H1 (cell line): ENCODE data around the gene TCEANC. TPM values are rescaled to one million over a fixed set of nuclear protein-coding genes. Genes with fewer than 3 reads are reported as not detected.

Source experiments
- CTCF ChIA-PET: fragments of 300-600 bp; sonication (Branson Sonifier 250); formaldehyde crosslinking; loops from one replicate; lab custom pipeline; 2021; ENCODE audit not compliant: partially characterized antibody; lab: Charles Lee
- POLR2A ChIA-PET: fragments of 300-600 bp; sonication (Branson Sonifier 250); formaldehyde crosslinking; loops from one replicate; lab custom pipeline; 2021; ENCODE audit warnings: inconsistent platforms; ENCODE audit not compliant: partially characterized antibody; lab: Charles Lee
- DNase-seq, 2 experiments: peaks; one replicate each; pipeline versions ENCODE4 v3.0.0 to v3.0.0-alpha.2; 2010 to 2022; ENCODE audit warnings: low spot score in 2 of 2, low read depth in 1 of 2, mixed read lengths in 1 of 2
- FAIRE-seq: peaks from 2 replicates; lab custom pipeline; 2011; peaks lifted over from hg19 to GRCh38; lab: Jason Lieb, UNC
- H2AFZ ChIP-seq: 2 replicates; pipeline ENCODE4 v1.8.1; 2012; ENCODE audit warnings: low read length, inconsistent platforms
- H2AK5ac ChIP-seq: 2 replicates; pipeline ENCODE4 v1.6.1; 2013; ENCODE audit warnings: low read depth, low read length
- H2BK120ac ChIP-seq: replicated peaks from 2 replicates; pipeline ENCODE3; 2013; ENCODE audit warnings: low read depth, low read length, inconsistent platforms
- H2BK12ac ChIP-seq: 2 replicates; pipeline ENCODE4 v1.6.1; 2013; ENCODE audit warnings: low read depth, low read length
- H2BK15ac ChIP-seq: 2 replicates; pipeline ENCODE4 v1.6.1; 2013; ENCODE audit warnings: low read length
- H2BK20ac ChIP-seq: 2 replicates; pipeline ENCODE4 v1.6.1; 2013; ENCODE audit warnings: low read length
- H2BK5ac ChIP-seq: 2 replicates; pipeline ENCODE4 v1.6.1; 2013; ENCODE audit warnings: low read depth, low read length
- H3K14ac ChIP-seq: 2 replicates; pipeline ENCODE4 v1.6.1; 2013; ENCODE audit warnings: inconsistent platforms; ENCODE audit not compliant: insufficient read length
- H3K18ac ChIP-seq: 2 replicates; pipeline ENCODE4 v1.6.1; 2013; ENCODE audit warnings: low read length; ENCODE audit errors: extremely low read depth
- H3K23ac ChIP-seq: 2 replicates; pipeline ENCODE4 v1.6.1; 2013; ENCODE audit warnings: inconsistent platforms; ENCODE audit not compliant: insufficient read length
- H3K23me2 ChIP-seq: 2 replicates; pipeline ENCODE4 v1.6.1; 2013; ENCODE audit warnings: low read depth, low read length
- H3K27ac ChIP-seq: 2 replicates; pipeline ENCODE4 v1.6.1; 2011; ENCODE audit warnings: low read depth, low read length, inconsistent platforms
- H3K27me3 ChIP-seq, 4 experiments: replicated peaks in 1 of 4; 1 replicate in 1 of 4; 2 replicates in 3 of 4; pipeline versions ENCODE4 v1.6.1 to v1.8.1; 2011 to 2013; ENCODE audit warnings: low read length in 3 of 4, mild to moderate bottlenecking in 3 of 4, inconsistent platforms in 2 of 4, mixed read lengths in 2 of 4, moderate library complexity in 1 of 4; ENCODE audit not compliant: control insufficient read depth in 3 of 4, insufficient read depth in 3 of 4; ENCODE audit errors: extremely low read depth in 1 of 4
- H3K36me3 ChIP-seq, 4 experiments: 2 replicates each; pipeline versions ENCODE4 v1.6.1 to v1.8.1; 2011 to 2013; ENCODE audit warnings: mild to moderate bottlenecking in 4 of 4, low read length in 3 of 4, moderate library complexity in 2 of 4, control low read depth in 1 of 4, inconsistent platforms in 1 of 4; ENCODE audit not compliant: insufficient read depth in 4 of 4, control insufficient read depth in 2 of 4
- H3K4ac ChIP-seq: replicated peaks from 2 replicates; pipeline ENCODE3; 2013; ENCODE audit warnings: low read length, low read depth, mixed read lengths, inconsistent platforms; ENCODE audit not compliant: insufficient read length
- H3K4me1 ChIP-seq, 4 experiments: replicated peaks in 1 of 4; 1 replicate in 1 of 4; 2 replicates in 3 of 4; pipeline versions ENCODE4 v1.6.1 to v1.8.1; 2011 to 2013; ENCODE audit warnings: low read length in 3 of 4, inconsistent platforms in 2 of 4, mixed read lengths in 1 of 4; ENCODE audit not compliant: insufficient read depth in 4 of 4, control insufficient read depth in 3 of 4
- H3K4me2 ChIP-seq, 2 experiments: 2 replicates each; pipeline versions ENCODE4 v1.6.1 to v1.8.1; 2011 to 2013; ENCODE audit warnings: low read depth in 2 of 2, low read length in 2 of 2, control low read depth in 1 of 2, inconsistent platforms in 1 of 2, mild to moderate bottlenecking in 1 of 2; ENCODE audit not compliant: insufficient read depth in 1 of 2
- H3K4me3 ChIP-seq, 4 experiments: fragments of 200-600, 300-600 bp in 1 of 4; sonication (generic), shearing (Covaris generic), sonication (Bioruptor Twin) in 1 of 4; 2 replicates each; pipeline versions ENCODE4 v1.5.1 to v1.8.1; 2011 to 2016; ENCODE audit warnings: low read length in 4 of 4, low read depth in 3 of 4, control low read depth in 2 of 4, inconsistent platforms in 2 of 4, mild to moderate bottlenecking in 2 of 4, mixed read lengths in 1 of 4, moderate library complexity in 1 of 4; ENCODE audit not compliant: insufficient read depth in 2 of 4; ENCODE audit errors: extremely low read depth in 1 of 4
- H3K56ac ChIP-seq: replicated peaks from 2 replicates; pipeline ENCODE3; 2013; ENCODE audit warnings: low read depth, mild to moderate bottlenecking, mixed read lengths, low read length, inconsistent platforms; ENCODE audit not compliant: insufficient read length
- H3K79me1 ChIP-seq: 2 replicates; pipeline ENCODE4 v1.6.1; 2013; ENCODE audit warnings: low read depth, low read length, control low read depth
- H3K79me2 ChIP-seq, 2 experiments: 2 replicates each; pipeline versions ENCODE4 v1.6.1 to v1.8.1; 2012 to 2013; ENCODE audit warnings: low read length in 2 of 2, mild to moderate bottlenecking in 2 of 2, inconsistent platforms in 1 of 2; ENCODE audit not compliant: insufficient read depth in 2 of 2, control insufficient read depth in 1 of 2
- H3K9ac ChIP-seq, 4 experiments: replicated peaks in 1 of 4; 1 replicate in 1 of 4; 2 replicates in 3 of 4; pipeline versions ENCODE4 v1.6.1 to v1.8.1; 2011 to 2013; ENCODE audit warnings: low read depth in 3 of 4, low read length in 3 of 4, control low read depth in 2 of 4, mild to moderate bottlenecking in 2 of 4, moderate library complexity in 2 of 4, inconsistent platforms in 1 of 4; ENCODE audit errors: extremely low read depth in 1 of 4
- H3K9me3 ChIP-seq, 2 experiments: 2 replicates each; pipeline versions ENCODE4 v1.6.1 to v1.8.1; 2012 to 2013; ENCODE audit warnings: mild to moderate bottlenecking in 2 of 2, moderate library complexity in 2 of 2, control low read depth in 1 of 2, inconsistent platforms in 1 of 2, low read depth in 1 of 2, low read length in 1 of 2, mixed read lengths in 1 of 2; ENCODE audit not compliant: insufficient read depth in 2 of 2
- H4K20me1 ChIP-seq, 2 experiments: replicated peaks in 1 of 2; 2 replicates each; pipeline versions ENCODE3 to v1.8.1; 2011 to 2013; ENCODE audit warnings: inconsistent platforms in 2 of 2, low read length in 2 of 2, mild to moderate bottlenecking in 1 of 2; ENCODE audit not compliant: insufficient read depth in 2 of 2, control insufficient read depth in 1 of 2
- H4K5ac ChIP-seq: 2 replicates; pipeline ENCODE4 v1.6.1; 2013; ENCODE audit warnings: low read length, low read depth, mixed read lengths, inconsistent platforms; ENCODE audit not compliant: insufficient read length
- H4K8ac ChIP-seq: 2 replicates; pipeline ENCODE4 v1.8.0; 2013; ENCODE audit warnings: mild to moderate bottlenecking, moderate library complexity, low read length, inconsistent platforms; ENCODE audit not compliant: insufficient read depth; ENCODE audit errors: extremely low read depth
- H4K91ac ChIP-seq: replicated peaks from 2 replicates; pipeline ENCODE3; 2013; ENCODE audit warnings: low read length, mixed read lengths, inconsistent platforms; ENCODE audit not compliant: insufficient read length
- CTBP2 ChIP-seq: IDR thresholded peaks from 2 replicates; pipeline ENCODE4 v1.7.0; 2011; ENCODE audit warnings: borderline replicate concordance, mild to moderate bottlenecking, moderate library complexity, mixed read lengths, low read length; ENCODE audit not compliant: insufficient read depth, insufficient read length
- CTCF ChIP-seq, 3 experiments: IDR thresholded peaks; 1 replicate in 2 of 3; 2 replicates in 1 of 3; pipeline versions ENCODE4 v1.5.1 to v1.6.1; 2011; ENCODE audit warnings: low read length in 3 of 3, mild to moderate bottlenecking in 3 of 3, inconsistent platforms in 2 of 3, low read depth in 1 of 3, moderate library complexity in 1 of 3; ENCODE audit not compliant: insufficient read depth in 1 of 3; ENCODE audit errors: control extremely low read depth in 1 of 3
- HDAC2 ChIP-seq, 2 experiments: fragments of 300-600 bp in 1 of 2; sonication (generic) in 1 of 2; IDR thresholded peaks; 2 replicates each; pipeline ENCODE4 v1.6.1; 2011 to 2012; ENCODE audit warnings: low read depth in 2 of 2, low read length in 2 of 2, mild to moderate bottlenecking in 2 of 2, moderate library complexity in 2 of 2, borderline replicate concordance in 1 of 2, inconsistent platforms in 1 of 2
- HDAC6 ChIP-seq: IDR thresholded peaks from one replicate; pipeline ENCODE4 v1.7.1; 2012; ENCODE audit warnings: low read depth, mild to moderate bottlenecking, inconsistent platforms, low read length, moderate library complexity
- NANOG ChIP-seq: IDR thresholded peaks from 2 replicates; pipeline ENCODE4 v1.6.1; 2011; ENCODE audit warnings: low read length, low read depth, mild to moderate bottlenecking, inconsistent platforms; ENCODE audit not compliant: insufficient read depth, poor library complexity, severe bottlenecking
- SIX5 ChIP-seq: IDR thresholded peaks from 2 replicates; pipeline ENCODE4 v1.6.1; 2011; ENCODE audit warnings: mild to moderate bottlenecking, low read depth, low read length
- SP4 ChIP-seq: IDR thresholded peaks from 2 replicates; pipeline ENCODE4 v1.6.1; 2012; ENCODE audit warnings: low read length, inconsistent platforms
- SRF ChIP-seq: IDR thresholded peaks from 2 replicates; pipeline ENCODE4 v1.6.1; 2011; ENCODE audit warnings: mild to moderate bottlenecking, low read depth, low read length, moderate library complexity
- TBP ChIP-seq: IDR thresholded peaks from 2 replicates; pipeline ENCODE4 v1.6.1; 2011; ENCODE audit warnings: low read depth, low read length, improper control_type of control experiment
- WGBS, 2 experiments: shearing (Covaris generic) in 1 of 2; methylation state at CpG; one replicate each; pipeline versions ENCODE4 v1.1.6 to v1.1.7; 2013 to 2015; ENCODE audit warnings: low lambda C conversion rate in 2 of 2, mixed read lengths in 2 of 2, inconsistent platforms in 1 of 2, low coverage in 1 of 2, missing lambda C conversion rate in 1 of 2; ENCODE audit not compliant: insufficient replicate concordance in 2 of 2, insufficient coverage in 1 of 2, insufficient read length in 1 of 2; ENCODE audit errors: extremely low coverage in 1 of 2, missing lambda C conversion rate in 1 of 2; 5-methylcytosine and 5-hydroxymethylcytosine counted together
- polyA plus RNA-seq, 7 experiments: library from polyadenylated mRNA; depleted of rRNA in 3 of 7; stranded (reverse) in 5 of 7; unstranded in 2 of 7; fragments of >200 nt in 5 of 7; fragments of 200-250 nt in 2 of 7; gene quantifications; 1 replicate in 5 of 7; 2 replicates in 1 of 7; 4 replicates in 1 of 7; pipeline versions ENCODE4 v1.2.1 to v1.2.3, GENCODE V29; 2011 to 2013; ENCODE audit warnings: missing spikeins in 2 of 7, mixed read lengths in 2 of 7
- total RNA-seq: library from RNA; stranded (reverse); fragmentation: NEBNext Ultra II Directional; extraction: Animal tissue kit (Norgen Biotek cat#: 25700); gene quantifications from 2 replicates; pipeline ENCODE4 v1.2.1, GENCODE V29; 2021

TCEANC gene
- total and polyA plus RNA-seq, 2 of the 8 experiments (the other 6 are each of a cell fraction or from before 2014, with no cell fraction given): 0.88 to 2.0 TPM

GRCh38 chrX:13703135-13703534 lies 50.2 kb downstream of the TCEANC start:
- CTCF ChIA-PET: interaction anchor here (1.1 to 1.2 kb wide), 2 partner anchors 57 to 196 kb away, joined by 3 read pairs; no protein-coding TSS in a partner anchor
- no peak for FAIRE-seq
- 87% methylated on average over 3 of the region's 3 CpGs; no CpG with 5 or more reads in 1 of the 2 experiments for WGBS, 2 experiments
- no peak for TF ChIP-seq SIX5
- TF ChIP-seq NANOG: no peak
- TF ChIP-seq HDAC2 (IDR thresholded peaks at IDR 0.05; ENCODE audit: borderline replicate concordance in 1 of 2, low read depth in 2 of 2, low read length in 2 of 2): no peak
- TF ChIP-seq CTBP2: no peak
- no peak for TF ChIP-seq SP4
- no peak for TF ChIP-seq CTCF (IDR thresholded peaks at IDR 0.05; ENCODE audit: control extremely low read depth in 1 of 3, insufficient read depth in 1 of 3, low read depth in 1 of 3, low read length in 3 of 3)
- TF ChIP-seq TBP: no peak
- TF ChIP-seq SRF: no peak
- TF ChIP-seq HDAC6: no peak

More at GRCh38 chrX:13703135-13703534, 50.2 kb downstream of the TCEANC start:
- Histone ChIP-seq H3K9me3 (no peaks in the 10 kb centered on the region), H2AK5ac (no peak overlapping the region), H2AFZ (no peak overlapping the region), H2BK5ac (no peak overlapping the region), H3K4me3 (no peak overlapping the region), H4K20me1 (peaks cover 0 to 9% of the 10 kb centered on the region in 2 experiments), H4K91ac (no peak overlapping the region), H2BK12ac (no peak overlapping the region), H4K8ac (no peak overlapping the region), H3K9ac (no peak overlapping the region), H3K27ac (no peak overlapping the region), H3K4me2 (no peak overlapping the region), H3K79me2 (peaks cover 0 to 66% of the 10 kb centered on the region in 2 experiments; a peak in 2 of 4 replicates), H2BK120ac (no peak overlapping the region), H3K56ac (no peak overlapping the region), H3K79me1 (peaks cover 6% of the 10 kb centered on the region), H3K4ac (no peak overlapping the region), H3K36me3 (no peaks in the 10 kb centered on the region; a peak in 3 of 8 replicates), H3K4me1 (peaks cover 0 to 4% (median 2%) of the 10 kb centered on the region in 4 experiments; a peak in 3 of 7 replicates), H3K23me2 (no peaks in the 10 kb centered on the region), H3K14ac (no peak overlapping the region), H4K5ac (no peak overlapping the region), H2BK20ac (no peak overlapping the region), H3K18ac (no peak overlapping the region), H2BK15ac (no peak overlapping the region), H3K23ac (no peak overlapping the region), H3K27me3 (no peaks in the 10 kb centered on the region)
- no peak for DNase-seq
- POLR2A ChIA-PET: interaction anchor here (1.3 kb wide), 1 partner anchor 9 kb away, joined by 4 read pairs; no protein-coding TSS in a partner anchor
